NB4 (cell line): ENCODE results near the gene GPR78.

Experiments used
- DNase-seq: peaks from one replicate; pipeline ENCODE4 v3.0.0; 2010; ENCODE audit warnings: low read depth
- H3K4me3 ChIP-seq: one replicate; pipeline ENCODE4 v1.5.1; 2011; ENCODE audit warnings: mild to moderate bottlenecking, low read depth, low read length, moderate library complexity
- MYC ChIP-seq: IDR thresholded peaks from 2 replicates; pipeline ENCODE4 v1.6.1; 2011; ENCODE audit warnings: low read depth, low read length
- POLR2A ChIP-seq: IDR thresholded peaks from 2 replicates; pipeline ENCODE4 v1.6.1; 2011; ENCODE audit warnings: mild to moderate bottlenecking; ENCODE audit not compliant: insufficient read length; ENCODE audit errors: extremely low read depth
- TF ChIP-seq, protein P1 (sequence below): IDR thresholded peaks from one replicate; pipeline ENCODE4 v1.5.1; 2012; ENCODE audit warnings: low read depth, low read length
- TF ChIP-seq, protein P2 (sequence below): IDR thresholded peaks from 2 replicates; pipeline ENCODE4 v1.6.1; 2011; ENCODE audit warnings: low read depth, low read length

GPR78 gene

DNA sequence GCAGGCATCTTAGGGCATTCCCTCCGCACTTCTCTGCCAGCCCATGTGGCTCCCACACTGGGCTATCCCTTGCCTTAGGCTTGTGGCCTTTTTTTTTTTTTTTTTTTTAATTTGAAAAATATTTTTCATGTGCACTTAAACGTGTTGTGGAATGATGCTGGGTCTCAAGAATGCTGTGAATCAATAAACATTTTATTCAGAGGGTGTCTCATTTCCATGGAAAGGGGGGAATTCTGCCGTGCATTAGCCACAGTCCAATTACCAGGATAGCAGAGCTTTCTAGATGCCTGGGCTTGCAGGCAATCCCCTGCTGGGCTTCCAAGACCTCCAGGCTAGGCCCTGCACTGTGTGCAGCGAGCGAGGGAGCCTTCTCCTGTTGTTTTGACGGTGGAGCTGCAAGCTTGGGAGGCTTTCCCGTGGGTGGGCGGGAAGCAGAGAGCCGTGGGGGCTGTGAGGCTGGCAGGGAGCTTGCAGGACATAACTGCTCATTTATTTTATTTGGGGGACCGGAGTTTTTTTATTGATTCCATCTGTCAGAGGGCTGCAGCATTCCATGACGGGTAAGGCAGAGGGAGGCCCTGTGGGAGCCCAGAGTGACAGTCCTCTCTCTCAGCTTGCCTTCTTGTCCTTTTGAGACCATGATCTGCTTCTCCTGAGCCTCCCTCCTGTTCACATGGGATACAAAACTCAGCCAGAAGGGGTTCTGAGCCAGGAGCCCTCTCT, 9.8 kb downstream of the GPR78 start:
- no peak for DNase-seq
- H3K4me3 ChIP-seq, result no peak overlapping the region
- TF ChIP-seq MYC (no peak), POLR2A (no peak)
- TF ChIP-seq, protein P1, sequence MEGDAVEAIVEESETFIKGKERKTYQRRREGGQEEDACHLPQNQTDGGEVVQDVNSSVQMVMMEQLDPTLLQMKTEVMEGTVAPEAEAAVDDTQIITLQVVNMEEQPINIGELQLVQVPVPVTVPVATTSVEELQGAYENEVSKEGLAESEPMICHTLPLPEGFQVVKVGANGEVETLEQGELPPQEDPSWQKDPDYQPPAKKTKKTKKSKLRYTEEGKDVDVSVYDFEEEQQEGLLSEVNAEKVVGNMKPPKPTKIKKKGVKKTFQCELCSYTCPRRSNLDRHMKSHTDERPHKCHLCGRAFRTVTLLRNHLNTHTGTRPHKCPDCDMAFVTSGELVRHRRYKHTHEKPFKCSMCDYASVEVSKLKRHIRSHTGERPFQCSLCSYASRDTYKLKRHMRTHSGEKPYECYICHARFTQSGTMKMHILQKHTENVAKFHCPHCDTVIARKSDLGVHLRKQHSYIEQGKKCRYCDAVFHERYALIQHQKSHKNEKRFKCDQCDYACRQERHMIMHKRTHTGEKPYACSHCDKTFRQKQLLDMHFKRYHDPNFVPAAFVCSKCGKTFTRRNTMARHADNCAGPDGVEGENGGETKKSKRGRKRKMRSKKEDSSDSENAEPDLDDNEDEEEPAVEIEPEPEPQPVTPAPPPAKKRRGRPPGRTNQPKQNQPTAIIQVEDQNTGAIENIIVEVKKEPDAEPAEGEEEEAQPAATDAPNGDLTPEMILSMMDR, result no peak
- TF ChIP-seq, protein P2, sequence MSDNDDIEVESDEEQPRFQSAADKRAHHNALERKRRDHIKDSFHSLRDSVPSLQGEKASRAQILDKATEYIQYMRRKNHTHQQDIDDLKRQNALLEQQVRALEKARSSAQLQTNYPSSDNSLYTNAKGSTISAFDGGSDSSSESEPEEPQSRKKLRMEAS, result no peak

DNA sequence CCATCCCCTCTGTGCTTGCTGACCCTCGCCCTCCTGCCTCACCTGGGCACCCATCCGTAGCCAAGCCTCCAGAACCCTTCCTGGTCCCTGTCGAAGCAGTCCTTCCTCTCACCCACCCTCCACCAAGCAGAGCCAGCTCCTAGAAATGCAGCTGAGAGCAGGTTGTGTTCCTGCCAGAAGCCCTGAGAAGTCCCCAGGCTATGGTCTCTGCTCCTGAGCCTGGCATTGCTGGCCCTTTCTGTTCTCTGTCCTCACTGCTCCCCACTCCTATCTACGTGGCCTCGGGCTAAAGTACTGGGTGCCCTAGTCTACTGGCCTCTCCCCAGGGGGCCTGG, 10.3 kb downstream of the GPR78 start:
- no peak for DNase-seq
- H3K4me3 ChIP-seq, result no peak overlapping the region
- TF ChIP-seq, protein P1, result no peak

DNA sequence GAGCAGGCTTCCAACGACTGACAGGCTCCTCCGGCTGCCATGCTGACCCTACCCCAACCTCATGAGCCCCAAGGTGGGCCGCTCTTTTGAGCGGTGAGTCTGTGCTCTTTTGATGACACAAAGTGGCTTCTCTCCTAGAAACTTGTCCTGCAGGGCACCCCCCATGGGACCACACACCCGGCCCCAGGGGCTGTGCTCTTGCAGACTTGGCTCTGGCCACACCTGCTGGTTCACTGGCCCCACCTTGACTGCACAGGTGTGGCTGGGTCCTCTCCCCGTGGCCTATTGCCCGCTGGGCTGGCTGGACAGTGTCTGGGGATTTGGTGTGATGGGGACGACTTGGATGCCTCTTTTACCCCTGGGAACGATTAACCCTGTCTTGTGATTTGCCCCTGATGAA, 10.9 kb downstream of the GPR78 start:
- no peak overlapping the region for H3K4me3 ChIP-seq
- no peak for TF ChIP-seq MYC
- TF ChIP-seq, protein P2, result no peak
- TF ChIP-seq POLR2A, result no peak
- TF ChIP-seq, protein P1, result no peak
- no peak for DNase-seq

DNA sequence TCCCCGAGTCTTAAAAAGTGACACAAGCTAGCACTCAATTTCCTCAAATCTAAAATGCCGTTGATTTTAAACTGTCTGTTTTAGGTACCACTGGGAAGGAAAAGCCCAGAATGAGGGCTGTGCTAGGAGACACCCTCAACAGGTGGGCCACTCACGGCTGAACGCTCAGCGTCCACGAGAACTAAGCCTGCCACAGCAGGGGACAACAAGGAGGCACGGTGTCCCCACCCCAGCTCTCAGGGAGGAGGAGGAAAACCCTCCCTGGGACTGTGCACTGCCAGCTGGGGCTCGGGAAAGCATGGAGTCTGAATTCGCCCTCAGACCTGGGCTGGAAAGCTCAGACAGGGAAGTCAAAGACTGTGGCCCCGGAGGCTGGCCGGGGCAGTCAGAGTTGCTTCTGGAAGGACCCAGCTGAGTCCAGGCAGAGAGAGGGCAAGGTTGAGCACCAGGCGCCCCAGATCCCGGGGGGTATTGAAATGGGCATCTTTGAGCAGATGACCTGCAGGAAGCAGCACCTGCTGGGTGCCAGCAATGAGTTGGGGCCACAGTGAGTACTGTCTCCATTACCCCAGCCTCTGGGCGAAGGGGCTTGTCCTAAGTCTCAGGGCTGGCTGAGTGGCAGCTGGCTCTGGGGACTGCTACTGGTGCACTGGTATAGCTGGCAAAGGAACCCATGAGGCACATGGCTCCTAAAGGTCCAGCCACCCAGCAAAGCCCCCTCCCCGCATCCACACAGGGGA, 11.6 kb downstream of the GPR78 start:
- no peak for DNase-seq
- TF ChIP-seq, protein P1, result no peak
- TF ChIP-seq POLR2A (no peak), MYC (no peak)
- TF ChIP-seq, protein P2, result no peak
- no peak overlapping the region for H3K4me3 ChIP-seq

DNA sequence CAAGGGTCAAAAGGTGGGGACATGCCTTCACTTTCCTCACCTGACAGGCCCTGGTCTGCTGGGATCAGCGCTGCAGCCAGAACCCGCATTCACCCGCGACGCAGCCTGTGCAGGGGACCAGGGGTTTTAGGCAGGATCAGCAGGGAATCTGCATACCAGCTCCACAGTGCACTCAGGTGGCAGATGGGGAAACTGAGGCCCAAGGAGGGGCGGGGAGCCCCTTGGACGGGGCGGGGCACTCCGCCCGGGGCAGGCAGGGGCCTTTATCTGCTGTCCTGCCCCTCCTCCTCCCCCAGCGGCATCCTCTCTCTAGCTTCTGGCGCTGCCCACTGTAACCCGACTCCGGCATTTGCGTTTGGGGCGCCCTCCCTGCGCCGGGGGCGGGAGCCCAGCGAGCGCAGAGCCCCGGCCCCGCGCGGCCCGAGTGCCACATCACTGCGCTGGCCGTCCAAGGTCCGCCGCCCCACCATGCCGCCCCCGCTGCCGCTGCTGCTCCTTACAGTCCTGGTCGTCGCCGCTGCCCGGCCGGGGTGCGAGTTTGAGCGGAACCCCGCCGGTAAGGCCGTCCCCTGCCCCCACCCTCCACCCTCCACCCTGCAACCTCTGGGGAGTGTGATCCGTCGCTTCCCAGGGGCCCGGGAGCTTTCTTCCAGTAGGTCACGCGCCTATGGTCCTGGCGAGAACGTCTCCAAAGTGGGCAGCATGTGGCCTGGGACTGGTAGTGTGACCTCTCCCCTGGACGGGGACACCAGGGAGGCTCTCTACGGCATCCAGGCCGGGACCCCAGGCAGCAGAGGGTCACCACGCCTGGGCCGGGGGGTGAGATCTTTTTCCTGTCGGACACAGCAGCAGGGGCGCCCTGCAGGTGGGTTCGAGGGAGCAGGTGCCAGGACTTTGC, 12.4 kb downstream of the GPR78 start, which contains the start of gene CPZ:
Gene CPZ (plus strand): TSS at position 400 of the 898 bp plus-strand sequence. CDS start 69 bp downstream, at position 469.
- H3K4me3 ChIP-seq, result no peak within 1 kb of the TSS
- no peak for TF ChIP-seq MYC
- TF ChIP-seq, protein P2, result no peak
- TF ChIP-seq, protein P1, result no peak
- TF ChIP-seq POLR2A, result no peak
- no peak for DNase-seq
